NT2/D1 (cell line): Measurements from ENCODE around the gene RGS11.

Experiments used
- YY1 ChIP-seq: IDR thresholded peaks from 2 replicates; pipeline ENCODE4 v1.6.1; 2011; ENCODE audit not compliant: insufficient read length, insufficient read depth
- ZNF274 ChIP-seq: IDR thresholded peaks from 2 replicates; pipeline ENCODE4 v1.6.1; 2011; ENCODE audit warnings: mild to moderate bottlenecking, low read depth, low read length

DNA sequence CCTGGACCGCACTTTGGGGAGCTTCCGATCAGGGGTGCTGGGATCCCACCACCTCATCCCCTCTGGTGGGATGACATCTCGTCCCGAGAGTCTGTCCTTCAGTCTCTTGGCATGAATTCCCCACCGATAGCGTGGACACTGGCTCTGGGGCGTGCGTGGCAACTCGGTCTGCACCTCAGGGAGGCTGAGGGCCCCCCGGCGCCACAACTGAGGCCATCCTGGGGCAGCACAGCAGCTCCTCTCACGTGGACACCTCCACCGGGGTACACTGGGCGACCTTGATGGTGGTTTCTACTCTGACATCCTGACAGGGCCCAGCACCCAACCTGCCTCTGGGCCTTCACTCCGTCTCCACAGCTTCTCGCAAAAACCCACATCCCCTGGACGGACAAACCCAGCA, 15.8 kb upstream of the RGS11 start:
- TF ChIP-seq YY1 (no peak), ZNF274 (no peak)
